GM12801 (cell line): Measurements from ENCODE around the gene RRN3.
"Not testable (repeated sequence)": the region's sequence is repeated elsewhere in the genome, so short reads cannot be mapped to it uniquely, and the experiment has no call there.

Experiments used
- CTCF ChIP-seq: IDR thresholded peaks from one replicate; pipeline ENCODE4 v1.5.1; 2011; ENCODE audit warnings: control low read depth; ENCODE audit not compliant: insufficient read length; ENCODE audit errors: extremely low read depth

Gene RRN3

GRCh38 chr16:15093955-15094827 is at the start of gene RRN3:
TSS of gene RRN3 (minus strand) at chr16:15094272. CDS start at chr16:15094233, 39 bp downstream.
- TF ChIP-seq CTCF = not testable (repeated sequence)

GRCh38 chr16:15141586-15141985 is 47.5 kb upstream of the RRN3 start:
- TF ChIP-seq CTCF = no peak

- no peak for TF ChIP-seq CTCF
Observed at GRCh38 chr16:15073101-15073500, 21.0 kb downstream of the RRN3 start.

GRCh38 chr16:15059324-15059723 is 34.7 kb downstream of the RRN3 start:
- TF ChIP-seq CTCF = no peak

GRCh38 chr16:15057681-15058417 is 36.2 kb downstream of the RRN3 start:
- TF ChIP-seq CTCF = no peak

GRCh38 chr16:15055141-15056053 is 38.7 kb downstream of the RRN3 start:
- no peak for TF ChIP-seq CTCF
